DND-41 (cell line): ENCODE measurements around the gene ACTL10.
"Not testable (repeated sequence)": the region's sequence is repeated elsewhere in the genome, so short reads cannot be mapped to it uniquely, and the experiment has no call there.

Source experiments
- ATAC-seq: fragments of 200-7000 bp; cut with Tn5 transposase; 3 replicates; pipeline ENCODE4 v1.9.1; 2021; ENCODE audit warnings: low read depth; ENCODE audit not compliant: insufficient read depth
- DNase-seq: peaks from one replicate; pipeline ENCODE4 v3.0.0-alpha.2; 2020
- H2AFZ ChIP-seq: 2 replicates; pipeline ENCODE4 v1.6.0; 2012; ENCODE audit warnings: low read depth, low read length
- H3K27ac ChIP-seq: 2 replicates; pipeline ENCODE4 v1.5.1; 2012; ENCODE audit warnings: low read length, inconsistent platforms
- H3K27me3 ChIP-seq: fragments of 200-600 bp; sonication (generic); 2 replicates; pipeline ENCODE4 v1.6.0; 2012; ENCODE audit warnings: low read length, mild to moderate bottlenecking, inconsistent platforms; ENCODE audit not compliant: insufficient read depth, poor library complexity
- H3K36me3 ChIP-seq: 2 replicates; pipeline ENCODE4 v1.5.1; 2012; ENCODE audit warnings: low read length, inconsistent platforms; ENCODE audit not compliant: insufficient read depth
- H3K4me1 ChIP-seq: 2 replicates; pipeline ENCODE4 v1.5.1; 2012; ENCODE audit warnings: mild to moderate bottlenecking, low read length; ENCODE audit not compliant: insufficient read depth
- H3K4me2 ChIP-seq: 2 replicates; pipeline ENCODE4 v1.6.0; 2012; ENCODE audit warnings: mild to moderate bottlenecking, moderate library complexity, low read length, inconsistent platforms; ENCODE audit not compliant: insufficient read depth
- H3K4me3 ChIP-seq, 2 experiments: fragments of 200-600 bp in 1 of 2; shearing (Covaris generic) in 1 of 2; 2 replicates each; pipeline ENCODE4 v1.5.1; 2012 to 2016; ENCODE audit warnings: inconsistent platforms in 2 of 2, low read length in 2 of 2, mild to moderate bottlenecking in 2 of 2, low read depth in 1 of 2, moderate library complexity in 1 of 2
- H3K79me2 ChIP-seq: 2 replicates; pipeline ENCODE4 v1.6.0; 2012; ENCODE audit warnings: low read length, inconsistent platforms; ENCODE audit not compliant: insufficient read depth
- H3K9ac ChIP-seq: 2 replicates; pipeline ENCODE4 v1.6.0; 2012; ENCODE audit warnings: low read depth, mild to moderate bottlenecking, inconsistent platforms, low read length, moderate library complexity
- H3K9me3 ChIP-seq: 2 replicates; pipeline ENCODE4 v1.5.1; 2012; ENCODE audit warnings: low read length, moderate library complexity, mild to moderate bottlenecking, inconsistent platforms; ENCODE audit not compliant: insufficient read depth, severe bottlenecking
- H4K20me1 ChIP-seq: 2 replicates; pipeline ENCODE4 v1.6.0; 2012; ENCODE audit warnings: low read length; ENCODE audit not compliant: insufficient read depth
- EZH2 ChIP-seq: IDR thresholded peaks from 3 replicates; pipeline ENCODE4 v1.6.1; 2012; ENCODE audit warnings: borderline replicate concordance, low read depth, mild to moderate bottlenecking, moderate library complexity, low read length, inconsistent platforms; ENCODE audit not compliant: severe bottlenecking
- TF ChIP-seq, protein P1 (sequence below): IDR thresholded peaks from 2 replicates; pipeline ENCODE4 v1.5.1; 2012; ENCODE audit warnings: borderline replicate concordance, low read length, moderate library complexity, mild to moderate bottlenecking; ENCODE audit not compliant: poor library complexity, severe bottlenecking; ENCODE audit errors: extremely low read depth

Gene ACTL10

DNA sequence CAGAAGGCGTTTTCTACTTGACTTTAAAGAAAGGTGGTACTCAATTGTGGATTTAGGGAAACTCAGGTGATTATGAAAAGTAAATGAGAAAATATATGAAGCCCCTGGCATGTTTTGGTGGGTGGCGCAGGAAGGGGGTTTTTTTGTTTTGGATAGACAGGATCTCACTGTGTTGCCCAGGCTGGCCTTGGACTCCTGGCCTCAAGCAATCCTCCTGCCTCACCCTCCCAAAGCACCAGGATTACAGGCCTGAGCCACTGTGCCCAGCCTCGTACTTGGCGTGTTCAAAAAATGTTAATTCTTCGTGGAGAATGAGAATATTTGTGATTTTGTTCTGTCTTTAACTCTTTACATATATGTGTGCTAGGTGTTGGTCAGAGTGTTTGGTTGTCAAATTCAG is 36.8 kb upstream of the ACTL10 start:
- H3K4me2 ChIP-seq, result no peak overlapping the region
- H3K36me3 ChIP-seq, result peaks cover 70% of the 10 kb centered on the region
- no peak for DNase-seq
- H3K27ac ChIP-seq, result no peak overlapping the region
- H3K4me1 ChIP-seq, result no peaks in the 10 kb centered on the region
- no peak overlapping the region for H2AFZ ChIP-seq
- no peak overlapping the region for H3K4me3 ChIP-seq
- TF ChIP-seq EZH2, result no peak
- TF ChIP-seq, protein P1, sequence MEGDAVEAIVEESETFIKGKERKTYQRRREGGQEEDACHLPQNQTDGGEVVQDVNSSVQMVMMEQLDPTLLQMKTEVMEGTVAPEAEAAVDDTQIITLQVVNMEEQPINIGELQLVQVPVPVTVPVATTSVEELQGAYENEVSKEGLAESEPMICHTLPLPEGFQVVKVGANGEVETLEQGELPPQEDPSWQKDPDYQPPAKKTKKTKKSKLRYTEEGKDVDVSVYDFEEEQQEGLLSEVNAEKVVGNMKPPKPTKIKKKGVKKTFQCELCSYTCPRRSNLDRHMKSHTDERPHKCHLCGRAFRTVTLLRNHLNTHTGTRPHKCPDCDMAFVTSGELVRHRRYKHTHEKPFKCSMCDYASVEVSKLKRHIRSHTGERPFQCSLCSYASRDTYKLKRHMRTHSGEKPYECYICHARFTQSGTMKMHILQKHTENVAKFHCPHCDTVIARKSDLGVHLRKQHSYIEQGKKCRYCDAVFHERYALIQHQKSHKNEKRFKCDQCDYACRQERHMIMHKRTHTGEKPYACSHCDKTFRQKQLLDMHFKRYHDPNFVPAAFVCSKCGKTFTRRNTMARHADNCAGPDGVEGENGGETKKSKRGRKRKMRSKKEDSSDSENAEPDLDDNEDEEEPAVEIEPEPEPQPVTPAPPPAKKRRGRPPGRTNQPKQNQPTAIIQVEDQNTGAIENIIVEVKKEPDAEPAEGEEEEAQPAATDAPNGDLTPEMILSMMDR, result no peak
- no peak for ATAC-seq
- H3K27me3 ChIP-seq, result no peaks in the 10 kb centered on the region
- no peaks in the 10 kb centered on the region for H4K20me1 ChIP-seq
- no peaks in the 10 kb centered on the region for H3K9me3 ChIP-seq
- H3K9ac ChIP-seq, result no peak overlapping the region
- no peaks in the 10 kb centered on the region for H3K79me2 ChIP-seq

DNA sequence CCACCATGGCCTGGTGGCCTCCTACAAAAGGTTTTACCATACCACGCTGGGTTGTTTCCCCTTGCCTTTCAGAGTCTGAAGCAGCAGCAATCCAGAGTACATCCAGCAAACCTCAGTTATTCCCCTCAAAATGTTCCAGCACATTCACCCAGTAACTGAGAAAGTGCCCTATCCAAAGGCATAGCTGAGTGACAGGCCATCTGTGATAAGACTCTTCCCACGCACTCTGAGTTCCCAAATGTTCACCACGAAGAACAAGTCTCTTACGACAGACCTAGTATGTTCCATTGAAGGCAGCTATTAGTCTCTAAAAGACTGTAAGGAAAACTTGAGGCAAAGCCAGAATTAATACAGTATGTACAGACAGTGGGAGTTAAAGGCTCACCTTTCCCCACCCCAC is 36.2 kb upstream of the ACTL10 start:
- no peak overlapping the region for H2AFZ ChIP-seq
- no peaks in the 10 kb centered on the region for H4K20me1 ChIP-seq

DNA sequence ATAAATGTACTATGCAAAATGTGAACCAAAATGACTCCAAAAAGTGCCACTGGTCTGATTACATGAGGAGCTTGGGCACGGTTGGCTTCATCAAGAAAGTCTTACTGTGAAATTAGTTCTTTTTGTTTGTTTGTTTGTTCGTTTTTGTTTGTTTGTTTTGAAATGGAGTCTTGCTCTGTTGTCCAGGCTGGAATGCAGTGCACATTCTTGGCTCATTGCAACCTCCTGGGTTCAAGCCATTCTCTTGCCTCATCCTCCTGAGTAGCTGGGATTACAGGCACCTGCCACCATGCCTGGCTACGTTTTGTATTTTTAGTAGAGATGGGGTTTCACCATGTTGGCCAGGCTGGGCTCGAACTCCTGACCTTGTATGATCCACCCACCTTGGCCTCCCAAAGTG is 34.8 kb upstream of the ACTL10 start:
- not testable (repeated sequence) for H3K4me1 ChIP-seq, H3K27me3 ChIP-seq, H3K4me2 ChIP-seq, H3K79me2 ChIP-seq, H3K27ac ChIP-seq, H2AFZ ChIP-seq, ATAC-seq, H3K9ac ChIP-seq, H3K4me3 ChIP-seq, DNase-seq, H4K20me1 ChIP-seq, H3K9me3 ChIP-seq
- H3K36me3 ChIP-seq, result peaks cover 65% of the 10 kb centered on the region

More for the DNA sequence above, 36.2 kb upstream of the ACTL10 start:
- no peak for TF ChIP-seq EZH2
- TF ChIP-seq, protein P1, result no peak
- no peaks in the 10 kb centered on the region for H3K4me1 ChIP-seq
- no peaks in the 10 kb centered on the region for H3K9me3 ChIP-seq
- H3K36me3 ChIP-seq, result peaks cover 69% of the 10 kb centered on the region
- no peak for ATAC-seq
- no peak overlapping the region for H3K4me2 ChIP-seq
- no peak overlapping the region for H3K27ac ChIP-seq
- no peak overlapping the region for H3K4me3 ChIP-seq
- H3K27me3 ChIP-seq, result no peaks in the 10 kb centered on the region
- no peaks in the 10 kb centered on the region for H3K79me2 ChIP-seq
- no peak for DNase-seq
- H3K9ac ChIP-seq, result no peak overlapping the region

DNA sequence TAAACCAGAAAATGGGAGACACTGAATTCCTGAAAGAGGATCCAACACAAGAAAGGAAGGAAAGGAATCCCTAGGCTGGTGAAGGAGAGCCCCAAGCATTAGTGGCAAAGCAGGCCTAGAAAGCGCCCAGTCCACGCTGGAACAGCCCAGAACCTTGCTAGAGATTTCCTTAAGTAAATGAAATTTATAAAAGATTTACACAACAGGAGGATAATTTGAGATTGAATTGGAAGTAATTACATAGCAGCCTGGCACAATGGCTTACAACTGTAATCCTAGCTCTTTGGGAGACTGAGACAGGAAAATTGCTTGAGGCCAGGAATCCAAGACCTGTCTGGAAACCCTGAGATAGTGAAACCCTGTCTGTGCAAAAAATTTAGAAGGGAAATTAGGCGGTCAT is 31.4 kb upstream of the ACTL10 start:
- Histone ChIP-seq H3K4me1 (no peaks in the 10 kb centered on the region), H3K27me3 (no peaks in the 10 kb centered on the region), H3K79me2 (no peaks in the 10 kb centered on the region), H3K9me3 (no peaks in the 10 kb centered on the region), H2AFZ (no peak overlapping the region), H3K4me2 (no peak overlapping the region), H3K36me3 (peaks cover 61% of the 10 kb centered on the region), H3K27ac (no peak overlapping the region), H4K20me1 (no peaks in the 10 kb centered on the region), H3K4me3 (no peak overlapping the region), H3K9ac (no peak overlapping the region)
- TF ChIP-seq EZH2, result no peak
- TF ChIP-seq, protein P1, result no peak
- DNase-seq, result no peak
- no peak for ATAC-seq
